Testis (tissue), 2 donors: Measurements from ENCODE around the gene TAS2R46.
"Not testable (repeated sequence)": the region's sequence is repeated elsewhere in the genome, so short reads cannot be mapped to it uniquely, and the experiment has no call there.

ENCODE experiments used
- POLR2A ChIP-seq: fragments of 450-650 bp; IDR thresholded peaks from one replicate; pipeline ENCODE4 v1.6.1; 2017; ENCODE audit warnings: antibody characterized with exemption, mild to moderate bottlenecking, moderate library complexity
- TF ChIP-seq, protein P1 (sequence below), 3 experiments: fragments of 450-650 bp in 2 of 3; fragments of 200-600 bp in 1 of 3; sonication (generic) in 1 of 3; IDR thresholded peaks; one replicate each; pipeline ENCODE4 v1.5.1; 2016 to 2019; ENCODE audit warnings: antibody characterized with exemption in 3 of 3, mild to moderate bottlenecking in 2 of 3, moderate library complexity in 1 of 3

DNA sequence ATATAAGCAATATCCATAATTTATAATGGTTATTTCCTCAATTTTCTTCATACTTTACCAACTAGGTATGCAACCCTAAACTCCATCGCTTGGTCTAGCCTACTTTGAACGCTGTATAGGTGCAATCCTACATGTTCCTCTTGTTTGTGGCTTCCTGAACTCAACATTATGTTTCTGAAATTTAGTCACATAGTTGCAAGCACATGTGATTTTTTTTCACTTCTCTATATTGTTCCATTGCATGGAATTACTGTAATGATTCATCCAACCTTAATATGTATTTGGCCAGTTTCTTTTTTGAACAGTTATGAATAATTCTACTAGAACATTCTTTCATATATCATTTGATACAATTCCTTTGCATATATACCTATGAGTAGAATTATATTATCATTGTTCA, 32.8 kb upstream of the TAS2R46 start:
- TF ChIP-seq, protein P1, sequence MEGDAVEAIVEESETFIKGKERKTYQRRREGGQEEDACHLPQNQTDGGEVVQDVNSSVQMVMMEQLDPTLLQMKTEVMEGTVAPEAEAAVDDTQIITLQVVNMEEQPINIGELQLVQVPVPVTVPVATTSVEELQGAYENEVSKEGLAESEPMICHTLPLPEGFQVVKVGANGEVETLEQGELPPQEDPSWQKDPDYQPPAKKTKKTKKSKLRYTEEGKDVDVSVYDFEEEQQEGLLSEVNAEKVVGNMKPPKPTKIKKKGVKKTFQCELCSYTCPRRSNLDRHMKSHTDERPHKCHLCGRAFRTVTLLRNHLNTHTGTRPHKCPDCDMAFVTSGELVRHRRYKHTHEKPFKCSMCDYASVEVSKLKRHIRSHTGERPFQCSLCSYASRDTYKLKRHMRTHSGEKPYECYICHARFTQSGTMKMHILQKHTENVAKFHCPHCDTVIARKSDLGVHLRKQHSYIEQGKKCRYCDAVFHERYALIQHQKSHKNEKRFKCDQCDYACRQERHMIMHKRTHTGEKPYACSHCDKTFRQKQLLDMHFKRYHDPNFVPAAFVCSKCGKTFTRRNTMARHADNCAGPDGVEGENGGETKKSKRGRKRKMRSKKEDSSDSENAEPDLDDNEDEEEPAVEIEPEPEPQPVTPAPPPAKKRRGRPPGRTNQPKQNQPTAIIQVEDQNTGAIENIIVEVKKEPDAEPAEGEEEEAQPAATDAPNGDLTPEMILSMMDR (IDR thresholded peaks at IDR 0.05): not testable (repeated sequence)
- TF ChIP-seq POLR2A: not testable (repeated sequence)
